EH (cell line): Measurements from ENCODE around the gene KDM3B.
"Not testable (repeated sequence)": the region's sequence is repeated elsewhere in the genome, so short reads cannot be mapped to it uniquely, and the experiment has no call there.

Experiments used
- DNase-seq: peaks from one replicate; pipeline ENCODE4 v3.0.0-alpha.2; 2015; ENCODE audit warnings: low read depth

KDM3B gene

DNA sequence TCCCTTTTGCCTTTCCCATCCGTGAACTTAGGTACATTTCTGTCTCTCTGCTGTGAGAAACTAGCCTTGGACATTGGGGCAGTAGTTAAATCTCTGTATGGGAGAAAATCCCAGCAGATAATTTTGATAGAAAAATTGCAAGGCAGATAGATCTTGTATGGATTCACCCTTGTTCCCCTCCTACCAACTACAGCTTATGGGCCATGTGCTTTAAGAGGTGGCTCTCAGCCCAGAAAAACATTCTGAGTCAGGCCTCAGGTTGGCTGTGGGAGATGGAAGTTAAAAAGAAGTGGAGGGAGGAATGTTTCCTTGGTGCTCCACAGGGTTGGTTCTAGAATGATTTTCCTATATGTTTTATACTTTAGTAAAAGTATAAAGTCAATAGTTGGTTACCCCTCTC is 1.4 kb upstream of the KDM3B start:
- peak; percentile 79 for DNase-seq

DNA sequence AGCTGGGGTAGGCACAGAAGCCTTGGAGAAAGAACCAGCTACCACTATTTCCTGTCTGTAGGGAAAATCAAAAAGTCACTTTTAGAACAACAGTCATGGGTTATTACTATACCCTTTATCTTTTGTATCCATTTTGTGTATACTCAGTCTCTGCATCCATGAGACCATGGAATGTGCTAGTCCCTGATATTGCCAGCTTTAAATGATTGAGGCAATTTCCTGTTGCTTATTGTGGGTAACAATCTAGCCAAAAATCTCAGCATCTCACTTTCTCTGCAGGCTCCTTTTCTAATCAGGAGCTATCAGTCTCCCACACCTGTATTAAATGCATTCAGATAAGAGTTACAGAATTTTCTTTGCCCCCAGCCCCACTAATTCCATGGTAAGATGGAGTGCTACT is 968 bp upstream of the KDM3B start:
- DNase-seq, result peak; percentile 9

DNA sequence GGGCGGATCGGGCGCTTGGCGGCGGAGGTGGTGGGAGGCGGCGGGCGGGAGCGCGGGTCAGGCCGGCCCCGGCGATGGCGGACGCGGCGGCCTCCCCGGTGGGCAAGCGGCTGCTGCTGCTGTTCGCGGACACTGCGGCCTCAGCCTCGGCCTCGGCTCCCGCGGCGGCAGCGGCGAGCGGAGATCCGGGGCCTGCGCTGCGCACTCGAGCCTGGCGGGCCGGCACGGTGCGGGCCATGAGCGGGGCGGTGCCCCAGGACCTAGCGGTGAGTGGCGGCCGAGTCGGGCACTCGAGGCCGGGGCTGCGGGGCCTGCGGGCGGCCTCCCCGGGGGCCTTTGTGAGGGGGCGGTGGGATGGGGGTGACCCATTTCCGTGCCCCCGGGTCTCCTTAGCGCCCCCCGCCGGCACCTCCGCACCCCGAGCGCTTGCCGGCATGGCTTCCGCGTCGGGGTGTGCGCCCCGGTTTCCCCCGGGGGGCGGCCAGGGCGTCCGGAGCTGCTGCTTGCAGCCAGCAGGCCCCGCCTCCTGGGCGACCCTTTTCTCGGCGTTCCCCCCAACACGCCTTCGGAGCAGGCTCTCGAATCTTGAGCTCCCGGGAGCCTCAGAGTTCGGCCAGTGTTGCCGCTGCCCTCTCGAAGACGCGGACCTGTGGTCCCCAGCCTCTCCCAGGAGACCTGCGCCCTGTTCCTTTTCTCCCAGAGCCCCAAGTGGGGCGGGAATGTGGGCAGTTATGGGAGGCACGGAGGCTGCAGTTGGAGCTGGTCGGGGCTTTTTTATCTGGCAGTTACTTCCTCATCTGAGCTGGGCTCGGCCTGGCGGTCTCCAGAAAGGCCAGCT is 456 bp downstream of the KDM3B start:
- peak; percentile 73 for DNase-seq

DNA sequence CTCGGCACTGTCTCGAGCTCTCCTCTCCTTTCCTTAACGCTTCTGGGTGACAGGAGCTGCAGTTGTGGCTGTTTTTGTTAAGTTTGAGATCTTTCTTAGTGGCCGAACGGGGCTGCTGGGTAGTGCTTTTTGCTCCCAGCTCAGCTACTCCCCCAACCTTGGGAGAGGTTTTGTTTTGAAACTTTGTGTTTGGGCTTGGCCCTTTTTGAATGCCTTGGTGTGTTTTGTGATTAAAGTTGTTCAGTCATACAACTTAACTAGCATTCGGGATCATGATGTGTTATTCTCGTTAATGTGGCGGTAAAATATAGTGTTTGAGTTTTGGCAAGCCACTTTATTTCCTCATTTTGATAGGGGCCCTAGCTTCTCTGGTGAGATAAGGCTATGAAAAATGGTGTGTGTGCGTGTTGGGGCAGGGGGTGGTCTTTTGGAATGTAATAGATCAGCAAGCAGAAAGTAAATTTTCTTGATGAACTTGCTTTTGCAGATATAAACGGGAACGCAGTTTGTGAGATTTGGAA is 1.1 kb downstream of the KDM3B start:
- no peak for DNase-seq

DNA sequence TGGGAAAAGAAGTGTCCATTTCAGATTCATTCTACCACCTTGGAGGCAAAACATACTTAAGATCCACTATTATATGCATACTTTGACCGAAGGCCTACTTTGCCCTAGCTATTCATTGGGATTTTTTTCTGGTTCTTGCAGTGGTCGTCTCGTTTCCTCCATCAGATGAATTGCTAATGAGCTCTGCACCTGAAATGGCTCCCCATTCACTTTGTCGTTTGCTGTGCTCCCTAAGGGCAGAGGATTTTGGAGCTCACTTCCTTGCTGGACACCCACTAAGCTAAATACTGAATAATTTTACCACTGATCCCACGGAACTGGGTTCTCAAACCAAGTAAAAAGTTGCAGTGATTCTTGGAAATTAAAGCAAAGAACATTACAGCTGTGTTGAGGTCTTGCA is 1.9 kb downstream of the KDM3B start:
- peak; percentile 1 for DNase-seq

DNA sequence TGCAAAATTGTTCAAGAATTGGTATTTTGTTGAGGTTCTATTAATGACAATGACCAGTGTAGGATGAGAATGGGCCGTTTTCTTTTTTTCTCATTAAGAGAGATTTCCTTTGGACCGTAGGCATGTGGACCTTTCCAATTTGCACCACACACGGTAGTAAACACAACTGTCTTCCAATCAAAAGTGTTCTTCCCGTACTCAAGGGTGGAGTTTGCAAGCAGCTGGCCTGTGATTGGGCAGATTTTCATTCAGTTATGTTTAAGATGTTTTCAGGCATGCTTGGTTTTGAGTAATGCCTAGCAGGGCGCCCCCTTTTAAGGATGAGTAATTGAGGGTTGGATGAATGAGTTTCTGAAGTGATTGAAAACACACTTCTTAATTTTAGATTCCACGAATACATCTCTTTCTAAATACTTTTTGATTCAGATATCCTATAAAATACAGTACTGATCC is 2.5 kb downstream of the KDM3B start:
- DNase-seq, result peak; percentile 87

DNA sequence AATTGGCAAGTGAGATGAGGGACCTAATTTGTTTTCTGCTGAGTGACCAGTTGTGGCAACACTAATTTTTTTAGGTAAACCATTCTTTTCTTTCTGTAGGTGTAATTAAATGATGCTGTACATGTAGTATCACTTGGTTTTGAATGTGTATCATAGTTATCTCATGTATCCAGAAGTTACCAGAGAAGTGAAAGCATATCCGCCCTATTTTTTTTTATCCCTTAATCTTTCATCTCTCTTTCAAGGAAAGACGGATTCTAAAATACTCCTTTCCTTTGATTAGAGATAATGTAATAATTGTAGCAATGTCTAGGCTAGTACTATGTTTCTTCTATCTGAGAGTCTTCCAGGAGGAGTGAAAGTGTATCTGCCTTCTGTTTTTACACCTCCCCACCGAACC is 7.1 kb downstream of the KDM3B start:
- no peak for DNase-seq

DNA sequence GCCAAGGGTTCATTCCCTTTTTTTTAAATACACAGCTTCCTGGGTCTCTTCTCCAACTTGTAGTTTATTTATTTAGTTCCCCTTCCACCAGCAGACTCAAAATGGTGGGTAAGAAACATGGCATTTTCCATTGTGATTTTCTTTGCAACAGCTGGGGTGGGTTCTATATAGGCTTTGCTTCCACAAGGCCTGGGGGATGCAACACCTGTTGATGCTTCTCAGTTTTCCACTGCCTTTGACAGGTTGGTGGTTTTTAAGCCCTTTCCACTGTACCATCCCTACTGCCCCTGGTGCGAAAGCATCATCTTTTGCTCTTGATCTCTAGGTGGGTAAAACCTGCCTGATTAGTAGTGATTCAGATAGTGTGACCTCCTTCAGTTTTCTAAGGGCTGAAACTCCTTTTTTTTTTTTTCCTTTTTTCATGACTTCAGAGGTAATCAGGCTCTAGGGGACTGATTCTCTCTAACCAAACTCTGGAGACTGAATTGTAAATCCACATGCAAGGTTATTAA is 8.5 kb downstream of the KDM3B start:
- DNase-seq, result no peak

DNA sequence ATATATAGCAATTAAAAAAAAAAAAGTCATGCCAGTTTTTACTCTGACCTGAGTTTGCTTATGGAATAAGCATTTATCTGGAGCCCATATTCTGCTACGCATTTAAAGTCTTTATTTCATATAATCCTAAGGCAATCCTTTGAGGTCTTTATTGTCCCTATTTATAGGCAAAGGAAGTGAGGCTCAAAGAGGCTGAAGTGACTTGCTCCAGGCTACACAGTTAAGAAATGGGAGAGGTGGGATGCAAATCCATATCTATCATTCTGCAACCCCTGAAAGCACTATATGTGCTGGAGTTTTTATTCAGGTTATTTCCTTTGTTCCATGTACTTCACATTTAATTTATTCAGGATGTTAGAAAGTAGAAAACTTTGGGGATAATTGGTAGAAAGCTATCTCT is 12.1 kb downstream of the KDM3B start:
- no peak for DNase-seq

DNA sequence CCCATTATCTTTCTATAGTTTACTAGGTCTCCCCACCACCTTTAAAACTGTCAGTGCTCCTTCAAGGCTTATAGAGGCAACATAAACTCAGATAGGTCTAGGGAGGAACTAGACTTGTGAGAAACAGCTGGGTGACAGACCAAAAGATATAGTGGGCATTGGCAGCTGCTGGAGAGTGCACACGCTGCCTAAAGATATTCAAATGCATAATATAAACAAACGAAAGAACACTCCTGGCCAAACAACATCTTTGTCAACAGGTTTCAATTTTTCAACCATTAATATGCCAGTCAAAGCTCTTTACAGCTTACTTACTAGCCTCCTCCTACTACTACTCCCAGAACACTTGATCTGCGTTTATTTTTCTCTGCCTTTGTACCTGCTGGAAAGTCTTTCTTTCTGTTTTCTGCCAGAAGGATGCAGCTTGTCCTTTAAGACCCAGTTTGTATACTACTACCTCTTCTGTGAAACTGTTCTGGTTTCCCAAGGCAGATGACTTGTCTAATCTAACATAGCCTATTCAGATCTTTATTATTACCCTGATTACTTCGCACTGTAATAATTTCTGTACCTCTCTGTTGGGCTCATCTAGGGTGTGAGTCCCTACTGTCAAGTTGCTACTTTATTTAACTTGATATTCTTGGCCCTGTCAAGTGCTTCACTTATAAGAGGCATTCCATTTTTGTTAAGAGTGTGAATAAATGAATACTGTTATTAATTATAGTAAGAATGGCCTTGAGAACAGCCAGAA is 14.3 kb downstream of the KDM3B start:
- no peak for DNase-seq

DNA sequence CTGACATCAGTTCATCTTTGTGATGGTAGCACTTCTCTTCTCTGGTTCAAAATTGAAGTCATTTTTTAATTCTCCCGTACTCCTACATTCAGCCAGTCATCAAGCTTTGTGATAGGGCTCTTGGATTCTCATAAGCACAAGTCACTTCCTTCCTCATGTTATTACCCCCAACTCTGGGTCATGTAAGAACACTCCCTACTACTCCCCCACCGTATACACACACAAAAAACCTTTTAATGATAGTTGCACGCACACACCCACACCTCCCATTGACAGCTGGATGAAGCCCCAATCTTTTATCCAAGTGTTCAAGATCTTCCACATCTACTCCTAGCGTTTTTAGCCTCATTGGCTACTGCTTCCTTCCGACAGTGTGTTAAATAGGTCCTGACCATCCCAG is 16.8 kb downstream of the KDM3B start:
- no peak for DNase-seq

DNA sequence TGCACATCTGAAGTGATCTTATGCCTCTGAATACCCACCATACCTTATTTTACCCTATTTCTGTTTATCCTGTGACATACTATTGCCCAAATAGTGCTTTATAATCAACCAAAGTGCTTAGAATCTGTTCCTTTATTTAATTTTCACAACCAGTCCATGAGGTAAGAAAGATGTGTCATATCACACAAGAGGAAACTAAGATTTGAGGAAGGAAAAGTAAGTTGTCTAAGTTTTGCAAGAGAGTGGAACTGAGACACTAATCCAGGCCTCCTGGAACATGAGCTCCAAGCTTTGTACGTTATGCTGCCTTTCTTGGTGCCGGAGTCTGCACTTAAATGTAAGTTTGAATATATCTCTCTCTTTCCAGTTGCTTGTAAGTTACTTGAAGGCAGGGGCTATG is 17.2 kb downstream of the KDM3B start:
- no peak for DNase-seq

DNA sequence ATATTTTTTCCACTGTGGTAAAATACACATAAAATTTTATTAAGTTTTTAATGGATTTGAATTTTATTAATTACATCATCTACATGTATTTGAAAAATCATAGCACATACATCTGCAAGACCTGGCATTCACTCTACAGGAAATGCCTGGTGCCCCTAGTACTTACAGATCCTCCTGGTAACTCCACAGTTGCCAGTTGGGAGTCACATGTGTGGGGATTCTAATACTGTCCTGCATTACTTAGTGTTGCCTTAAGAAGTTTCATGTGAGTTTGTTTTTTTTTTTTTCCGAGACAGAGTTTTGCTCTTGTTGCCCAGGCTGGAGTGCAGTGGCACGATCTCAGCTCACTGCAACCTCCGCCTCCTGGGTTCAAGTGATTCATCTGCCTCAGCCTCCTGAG is 18.1 kb downstream of the KDM3B start:
- DNase-seq, result peak; percentile 19

DNA sequence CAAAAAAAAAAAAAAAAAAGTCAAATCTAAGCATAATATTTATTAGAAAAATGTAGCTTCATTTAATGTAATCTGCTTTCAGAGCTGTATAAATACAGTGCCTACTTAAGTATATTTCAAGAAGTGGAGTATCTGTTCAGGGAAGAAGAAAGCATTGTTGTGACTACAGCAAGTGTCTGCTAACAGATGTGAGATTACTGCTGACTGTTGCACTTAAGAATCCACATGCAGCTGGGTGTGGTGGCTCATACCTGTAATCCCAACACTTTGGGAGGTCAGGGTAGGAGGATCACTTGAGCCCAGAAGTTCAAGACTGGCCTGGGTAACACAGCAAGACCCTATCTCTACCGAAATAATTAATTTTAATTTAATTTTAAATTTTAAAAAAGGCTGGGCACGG is 19.0 kb downstream of the KDM3B start:
- DNase-seq, result no peak

DNA sequence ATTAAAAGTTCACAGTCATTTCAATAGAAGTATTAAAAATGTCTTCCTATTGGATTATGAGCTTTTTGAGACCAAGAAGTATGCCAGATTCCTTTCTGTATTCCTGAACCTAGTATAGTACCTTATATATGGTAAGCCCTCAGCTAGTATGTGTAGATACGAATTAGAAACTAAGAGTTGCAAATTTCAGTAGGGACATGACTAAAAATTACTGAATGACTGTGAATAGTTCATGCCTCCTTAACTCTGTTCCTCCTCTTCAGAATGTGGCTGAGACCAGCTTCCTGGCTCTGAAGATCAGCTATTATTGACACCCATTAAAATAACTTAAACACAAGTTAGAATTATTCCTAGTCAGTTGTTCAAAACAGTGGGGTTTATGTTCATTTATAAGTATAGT is 19.7 kb downstream of the KDM3B start:
- no peak for DNase-seq

DNA sequence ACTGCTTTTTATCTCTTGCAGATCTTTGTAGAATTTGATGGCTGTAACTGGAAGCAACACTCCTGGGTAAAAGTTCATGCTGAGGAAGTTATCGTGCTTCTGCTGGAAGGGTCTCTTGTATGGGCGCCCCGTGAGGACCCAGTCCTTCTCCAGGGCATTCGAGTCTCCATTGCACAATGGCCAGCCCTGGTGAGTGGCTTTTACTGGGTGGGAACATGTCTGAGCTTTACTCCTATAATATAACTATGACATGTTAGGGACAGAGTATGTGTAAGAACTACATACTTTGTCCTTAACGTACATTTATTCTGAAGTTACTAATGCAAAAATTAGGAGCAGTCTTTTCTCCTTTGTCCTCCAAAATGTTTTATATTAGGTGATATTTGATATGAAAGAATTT is 20.2 kb downstream of the KDM3B start:
- no peak for DNase-seq

DNA sequence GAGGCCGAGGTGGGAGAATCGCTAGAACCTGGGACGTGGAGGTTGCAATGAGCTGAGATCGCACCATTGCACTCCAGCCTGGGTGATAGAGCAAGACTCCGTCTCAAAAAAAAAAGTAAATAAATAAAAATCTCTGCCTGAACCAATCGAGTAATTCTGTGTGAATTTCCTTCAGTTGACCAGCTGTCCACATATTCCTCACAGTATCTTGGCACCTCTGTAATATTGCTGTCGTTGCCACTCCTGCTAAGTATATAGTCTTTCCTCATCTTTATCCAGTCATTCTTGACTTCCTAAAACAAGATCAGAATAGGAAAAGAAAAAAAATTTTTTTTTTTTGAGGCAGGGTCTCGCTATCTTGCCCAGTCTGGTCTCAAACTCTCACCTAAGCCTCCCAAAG is 29.9 kb downstream of the KDM3B start:
- DNase-seq, result no peak

DNA sequence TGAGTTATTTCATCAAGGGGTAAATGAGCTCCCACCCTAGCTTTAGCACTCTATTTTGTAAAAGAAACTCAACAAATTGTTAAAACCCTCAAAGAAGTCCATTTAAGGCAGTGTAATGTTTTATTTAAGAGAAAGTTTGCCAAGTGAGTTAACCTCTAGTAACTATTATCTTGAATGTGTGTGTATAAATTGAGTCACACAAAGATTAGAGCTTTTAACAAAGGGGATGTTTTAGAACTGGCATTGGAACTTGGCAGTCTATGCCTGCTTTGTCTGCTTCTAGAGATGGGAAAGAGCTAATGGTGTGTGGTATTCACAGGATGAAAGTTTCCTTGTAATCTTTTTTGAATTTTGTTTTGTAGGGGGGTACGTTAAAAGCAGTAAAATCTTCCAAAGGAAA is 33.2 kb downstream of the KDM3B start:
- DNase-seq, result no peak

DNA sequence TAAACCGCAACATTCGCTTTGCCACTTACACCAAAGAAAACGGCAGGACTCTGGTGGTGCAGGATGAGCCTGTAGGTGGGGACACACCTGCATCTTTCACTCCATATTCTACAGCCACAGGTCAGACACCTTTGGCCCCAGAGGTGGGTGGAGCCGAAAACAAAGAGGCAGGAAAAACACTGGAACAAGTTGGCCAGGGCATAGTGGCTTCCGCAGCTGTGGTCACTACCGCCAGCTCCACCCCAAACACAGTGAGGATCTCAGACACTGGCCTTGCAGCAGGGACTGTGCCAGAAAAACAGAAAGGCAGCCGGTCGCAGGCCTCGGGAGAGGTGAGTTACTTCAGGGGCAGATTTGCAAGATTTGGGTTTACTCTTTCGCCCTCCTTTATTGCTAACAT is 33.8 kb downstream of the KDM3B start:
- DNase-seq, result no peak

DNA sequence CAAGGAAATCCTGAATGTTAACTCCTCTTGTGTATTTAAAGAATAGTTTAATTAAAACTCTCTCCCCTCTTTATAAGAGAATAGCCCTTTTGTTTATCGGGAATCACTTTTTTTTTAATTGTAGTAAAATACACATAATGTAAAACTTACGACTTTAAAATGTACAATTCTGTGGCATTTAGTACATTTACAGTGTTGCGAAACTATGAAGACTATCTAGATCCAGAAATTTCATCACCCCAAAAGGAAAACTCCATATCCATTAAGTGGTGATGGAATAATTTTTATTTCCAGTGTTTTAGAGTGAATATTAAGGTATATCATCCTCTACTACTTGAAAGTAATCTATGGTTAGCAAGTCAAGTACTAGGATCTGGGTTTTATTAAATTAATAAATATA is 36.8 kb downstream of the KDM3B start:
- DNase-seq, result no peak

DNA sequence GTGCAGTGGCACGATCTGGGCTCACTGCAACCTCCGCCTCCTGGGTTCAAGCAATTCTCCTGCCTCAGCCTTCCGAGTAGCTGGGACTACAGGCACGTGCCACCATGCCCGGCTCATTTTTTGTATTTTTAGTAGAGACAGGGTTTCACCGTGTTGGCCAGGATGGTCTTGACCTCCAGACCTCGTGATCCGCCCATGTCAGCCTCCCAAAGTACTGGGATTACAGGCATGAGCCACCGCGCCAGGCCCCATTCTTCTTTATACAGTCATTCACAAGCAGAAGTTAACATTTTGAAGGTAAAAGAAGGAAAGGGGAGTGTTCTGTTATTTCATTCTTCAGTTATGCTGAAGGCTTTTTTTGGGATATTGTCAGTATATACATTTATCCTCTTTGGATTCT is 37.4 kb downstream of the KDM3B start:
- DNase-seq, result not testable (repeated sequence)

DNA sequence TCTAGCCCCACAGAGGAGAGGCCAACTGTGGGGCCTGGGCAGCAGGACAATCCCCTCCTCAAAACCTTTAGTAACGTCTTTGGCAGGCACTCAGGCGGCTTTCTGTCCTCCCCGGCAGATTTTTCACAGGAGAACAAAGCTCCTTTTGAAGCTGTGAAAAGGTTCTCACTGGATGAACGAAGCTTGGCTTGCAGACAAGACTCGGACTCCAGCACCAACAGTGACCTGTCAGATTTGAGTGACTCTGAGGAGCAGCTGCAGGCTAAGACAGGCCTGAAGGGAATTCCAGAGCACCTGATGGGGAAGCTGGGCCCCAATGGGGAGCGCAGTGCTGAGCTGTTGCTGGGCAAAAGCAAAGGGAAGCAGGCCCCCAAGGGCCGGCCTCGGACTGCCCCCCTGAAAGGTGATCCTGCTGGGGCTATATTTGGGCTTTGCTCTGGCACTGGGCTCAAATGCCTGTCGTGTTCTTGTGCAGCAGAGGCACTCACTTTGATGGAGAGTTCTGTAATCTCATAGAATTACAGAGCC is 39.4 kb downstream of the KDM3B start:
- DNase-seq, result no peak

DNA sequence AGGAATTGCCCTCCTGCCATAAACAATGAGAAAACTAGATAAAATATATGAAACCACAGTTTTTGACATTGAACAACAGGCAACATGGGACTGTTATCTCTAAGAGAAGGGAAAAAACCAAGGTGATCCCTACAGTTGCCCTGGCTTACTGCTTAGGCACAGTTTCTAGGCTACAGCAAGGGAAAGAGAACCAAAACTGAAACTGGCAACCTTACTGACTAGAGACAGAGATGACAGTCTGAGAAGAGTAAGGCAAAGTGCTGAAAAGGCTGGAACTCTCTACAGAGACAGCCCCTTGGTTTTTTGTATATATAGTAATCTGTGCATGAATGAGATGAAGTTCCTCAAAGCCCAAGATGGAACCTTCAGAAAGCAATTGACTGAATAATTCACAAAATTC is 50.2 kb downstream of the KDM3B start:
- no peak for DNase-seq
